SK-N-SH (cell line): ENCODE measurements around the gene MEIS2.

Source experiments
- CHD2 ChIP-seq: fragments of 150-350 bp; IDR thresholded peaks from 2 replicates; pipeline ENCODE4 v1.6.1; 2018; ENCODE audit warnings: low read length; ENCODE audit not compliant: partially characterized antibody
- CTCF ChIP-seq: fragments of 200-600 bp; sonication (generic); IDR thresholded peaks from 2 replicates; pipeline ENCODE4 v1.6.1; 2017; ENCODE audit warnings: antibody characterized with exemption, mild to moderate bottlenecking, moderate library complexity
- IRF3 ChIP-seq: fragments of 150-350 bp; IDR thresholded peaks from 2 replicates; pipeline ENCODE4 v1.6.1; 2016; ENCODE audit warnings: mild to moderate bottlenecking, low read depth, low read length
- MAX ChIP-seq: IDR thresholded peaks from 2 replicates; pipeline ENCODE4 v1.4.0; 2012; ENCODE audit warnings: low read depth
- MXI1 ChIP-seq: IDR thresholded peaks from 2 replicates; pipeline ENCODE4 v1.6.1; 2012; ENCODE audit warnings: mild to moderate bottlenecking, low read depth, low read length, improper control_type of control experiment
- RAD21 ChIP-seq: IDR thresholded peaks from 2 replicates; pipeline ENCODE4 v1.6.1; 2012; ENCODE audit warnings: mild to moderate bottlenecking, low read length
- REST ChIP-seq: IDR thresholded peaks from 2 replicates; pipeline ENCODE4 v1.6.1; 2012; ENCODE audit warnings: mild to moderate bottlenecking, low read depth, low read length, moderate library complexity
- RFX5 ChIP-seq: IDR thresholded peaks from 2 replicates; pipeline ENCODE4 v1.6.1; 2012; ENCODE audit warnings: mild to moderate bottlenecking, improper control_type of control experiment, low read length
- SIN3A ChIP-seq: IDR thresholded peaks from 2 replicates; pipeline ENCODE4 v1.6.1; 2012; ENCODE audit warnings: low read depth, mild to moderate bottlenecking, low read length, moderate library complexity, borderline replicate concordance
- SMC3 ChIP-seq: IDR thresholded peaks from 2 replicates; pipeline ENCODE4 v1.6.1; 2012; ENCODE audit warnings: low read depth, low read length, improper control_type of control experiment
- USF1 ChIP-seq: IDR thresholded peaks from 2 replicates; pipeline ENCODE4 v1.4.0; 2012; ENCODE audit warnings: low read depth, borderline replicate concordance
- ZBTB33 ChIP-seq: IDR thresholded peaks from 2 replicates; pipeline ENCODE4 v1.4.0; 2012; ENCODE audit warnings: low read depth, borderline replicate concordance

GRCh38 chr15:36943508-36944361, 156.6 kb downstream of the MEIS2 start:
- TF ChIP-seq REST: no peak
- no peak for TF ChIP-seq MAX
- TF ChIP-seq CTCF: no peak
- no peak for TF ChIP-seq SIN3A
- no peak for TF ChIP-seq CHD2
- no peak for TF ChIP-seq MXI1
- no peak for TF ChIP-seq RAD21
- TF ChIP-seq RFX5: no peak
- TF ChIP-seq IRF3: no peak
- TF ChIP-seq USF1: no peak
- no peak for TF ChIP-seq ZBTB33
- no peak for TF ChIP-seq SMC3
